ENCODE data around the gene UCN. TPM values are rescaled to one million over a fixed set of nuclear protein-coding genes. Genes with fewer than 3 reads are reported as not detected.
"Not testable (repeated sequence)": the region's sequence is repeated elsewhere in the genome, so short reads cannot be mapped to it uniquely, and the experiment has no call there.

Gene UCN
- total RNA-seq, 4 donors from 2014 or later: 1.8 to 6.1 (median 3.3) TPM

DNA sequence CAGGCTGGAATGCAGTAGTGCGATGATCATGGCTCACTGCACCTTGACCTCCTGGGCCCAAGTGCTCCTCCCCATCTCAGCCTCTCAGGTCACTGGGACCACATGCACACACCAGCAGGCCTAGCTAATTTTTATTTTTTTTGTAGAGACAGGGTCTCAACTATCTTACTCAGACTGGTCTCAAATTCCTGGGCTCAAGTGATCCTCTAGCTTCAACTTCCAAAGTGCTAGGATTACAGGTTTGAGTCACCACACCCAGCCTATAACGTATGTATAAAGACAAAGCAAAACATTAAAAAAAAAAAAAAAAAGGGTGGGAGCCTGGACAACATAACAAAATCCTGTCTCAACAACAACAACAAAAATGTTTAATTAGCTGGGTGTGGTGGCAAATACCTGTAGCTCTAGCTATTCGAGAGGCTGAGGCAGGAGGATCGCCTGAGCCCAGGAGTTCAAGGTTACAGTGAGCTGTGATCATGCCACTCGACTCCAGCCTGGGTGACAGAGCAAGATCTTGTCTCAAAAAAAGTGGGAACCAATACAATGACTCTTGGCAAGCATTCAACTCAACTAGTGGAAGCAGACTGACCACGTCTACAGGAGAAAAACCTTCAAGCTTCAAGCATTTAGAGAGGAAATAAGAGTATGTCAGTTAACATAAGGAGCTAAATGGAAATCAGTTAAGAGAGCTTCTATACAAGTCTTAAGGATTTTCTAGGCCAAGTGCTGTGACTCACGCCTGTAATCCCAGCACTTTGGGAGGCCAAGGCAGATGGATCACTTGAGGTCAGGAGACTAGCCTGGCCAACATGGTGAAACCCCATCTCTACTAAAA lies 45.7 kb upstream of the UCN start:
- H3K4me1 ChIP-seq: peaks cover 27 to 52% (median 40%) of the 10 kb centered on the region in 4 donors
- WGBS: 76% methylated on average over 7 of the region's 7 CpGs
- peaks cover 0 to 12% (median 2%) of the 10 kb centered on the region in 4 donors for H3K36me3 ChIP-seq
- H3K9me3 ChIP-seq: no peaks in the 10 kb centered on the region
- TF ChIP-seq, protein P1, sequence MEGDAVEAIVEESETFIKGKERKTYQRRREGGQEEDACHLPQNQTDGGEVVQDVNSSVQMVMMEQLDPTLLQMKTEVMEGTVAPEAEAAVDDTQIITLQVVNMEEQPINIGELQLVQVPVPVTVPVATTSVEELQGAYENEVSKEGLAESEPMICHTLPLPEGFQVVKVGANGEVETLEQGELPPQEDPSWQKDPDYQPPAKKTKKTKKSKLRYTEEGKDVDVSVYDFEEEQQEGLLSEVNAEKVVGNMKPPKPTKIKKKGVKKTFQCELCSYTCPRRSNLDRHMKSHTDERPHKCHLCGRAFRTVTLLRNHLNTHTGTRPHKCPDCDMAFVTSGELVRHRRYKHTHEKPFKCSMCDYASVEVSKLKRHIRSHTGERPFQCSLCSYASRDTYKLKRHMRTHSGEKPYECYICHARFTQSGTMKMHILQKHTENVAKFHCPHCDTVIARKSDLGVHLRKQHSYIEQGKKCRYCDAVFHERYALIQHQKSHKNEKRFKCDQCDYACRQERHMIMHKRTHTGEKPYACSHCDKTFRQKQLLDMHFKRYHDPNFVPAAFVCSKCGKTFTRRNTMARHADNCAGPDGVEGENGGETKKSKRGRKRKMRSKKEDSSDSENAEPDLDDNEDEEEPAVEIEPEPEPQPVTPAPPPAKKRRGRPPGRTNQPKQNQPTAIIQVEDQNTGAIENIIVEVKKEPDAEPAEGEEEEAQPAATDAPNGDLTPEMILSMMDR (IDR thresholded peaks at IDR 0.05): no peak
- TF ChIP-seq POLR2A (IDR thresholded peaks at IDR 0.05; ENCODE audit: low read depth) (no peak), POLR2AphosphoS5 (IDR thresholded peaks at IDR 0.05) (no peak), EP300 (IDR thresholded peaks at IDR 0.05) (no peak)
- H3K27ac ChIP-seq (replicated peaks in 1 of 4): no peak overlapping the region
- no peaks in the 10 kb centered on the region for H3K27me3 ChIP-seq
- intact Hi-C loops (cut with DNase I): no loop called here
- H3K4me3 ChIP-seq: no peak overlapping the region
- no peak for DNase-seq (ENCODE audit: extremely low spot score)

DNA sequence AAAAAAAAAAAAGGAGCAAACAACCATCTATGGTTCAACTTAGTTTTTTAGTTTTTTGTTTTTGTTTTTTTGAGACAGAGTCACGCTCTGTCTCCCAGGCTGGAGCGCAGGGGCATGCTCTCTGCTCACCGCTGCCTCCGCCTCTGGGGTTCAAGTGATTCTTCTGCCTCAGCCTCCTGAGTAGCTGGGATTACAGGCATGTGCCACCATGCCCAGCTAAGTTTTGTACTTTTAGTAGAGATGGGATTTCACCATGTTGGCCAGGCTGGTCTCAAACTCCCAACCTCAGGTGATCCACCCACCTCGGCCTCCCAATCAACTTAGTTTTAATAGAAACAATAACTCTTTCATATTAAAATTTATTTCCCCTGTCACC lies 45.1 kb upstream of the UCN start:
- H3K4me1 ChIP-seq: peaks cover 26 to 50% (median 38%) of the 10 kb centered on the region in 4 donors
- DNase-seq (ENCODE audit: extremely low spot score); intact Hi-C loops (cut with DNase I): not testable (repeated sequence)

DNA sequence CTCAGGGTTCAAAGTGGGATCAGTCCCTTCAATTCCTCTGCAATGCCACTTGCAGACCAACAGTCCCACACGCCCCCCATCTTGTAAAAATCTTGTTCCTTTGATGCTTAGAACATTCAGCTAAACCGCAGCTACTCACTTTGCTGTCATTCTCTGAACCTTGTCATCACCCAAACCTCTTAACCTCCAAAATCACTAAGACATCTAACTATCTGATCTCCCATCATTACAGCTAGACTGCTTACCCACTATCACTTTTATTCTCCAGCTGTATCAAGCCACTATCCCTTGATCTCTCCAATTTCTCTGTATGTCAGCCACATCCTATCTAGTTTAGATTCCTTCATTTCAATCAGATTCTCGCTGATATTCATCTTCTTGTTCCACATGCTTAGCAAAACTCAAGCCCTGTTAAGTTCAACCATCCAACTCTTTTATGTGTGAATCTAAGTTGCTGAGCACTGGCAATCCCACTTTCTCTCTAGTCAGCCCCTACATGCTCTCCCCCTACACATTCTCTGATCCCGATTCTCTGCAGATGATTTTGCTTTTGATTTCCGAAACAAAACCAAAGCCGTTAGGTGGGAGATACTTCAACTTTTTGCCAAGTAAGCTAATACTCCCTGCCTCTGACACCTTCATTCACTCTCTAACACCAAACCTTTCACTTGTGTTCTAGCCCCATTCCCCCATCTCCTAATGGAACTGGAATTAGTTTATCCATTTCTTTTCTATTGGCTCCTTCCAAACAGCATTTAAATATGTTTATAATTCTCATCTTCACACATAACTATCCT lies 43.8 kb upstream of the UCN start:
- no peaks in the 10 kb centered on the region for H3K9me3 ChIP-seq

More for the DNA sequence above, 45.1 kb upstream of the UCN start:
- WGBS: 94% methylated on average over 5 of the region's 5 CpGs
- not testable (repeated sequence) for H3K27ac ChIP-seq (replicated peaks in 1 of 4); H3K4me3 ChIP-seq; H3K9me3 ChIP-seq; H3K27me3 ChIP-seq
- peaks cover 0 to 14% (median 2%) of the 10 kb centered on the region in 4 donors for H3K36me3 ChIP-seq

DNA sequence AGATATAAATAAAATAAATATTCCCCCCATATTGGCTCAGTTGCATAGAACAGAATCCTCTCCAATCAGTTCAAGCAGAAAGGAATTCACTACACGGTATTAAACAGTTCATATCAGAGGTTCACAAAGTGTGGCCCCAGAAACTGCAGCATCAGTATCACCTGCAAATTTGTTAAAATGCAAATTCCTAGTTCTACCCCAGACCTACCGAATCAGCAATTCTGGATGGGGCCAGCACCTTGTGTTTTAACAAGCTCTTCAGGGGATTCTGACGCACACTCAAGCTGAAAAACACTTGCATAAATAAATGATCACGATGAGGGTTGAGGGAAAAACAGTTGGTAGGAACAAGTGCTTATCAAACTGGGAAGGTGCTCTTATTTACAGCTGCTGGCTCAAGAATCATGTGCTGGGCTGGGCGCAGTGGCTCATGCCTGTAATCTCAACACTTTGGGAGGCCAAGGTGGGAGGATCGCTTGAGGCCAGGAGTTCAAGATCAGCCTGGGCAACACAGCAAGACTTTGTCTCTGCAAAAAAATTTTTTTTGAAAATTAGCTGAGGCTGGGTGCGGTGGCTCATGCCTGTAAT lies 42.0 kb upstream of the UCN start:
- Histone ChIP-seq H3K27ac (replicated peaks in 1 of 4) (no peak overlapping the region), H3K9me3 (no peaks in the 10 kb centered on the region), H3K4me3 (no peak overlapping the region), H3K4me1 (peaks cover 12 to 36% (median 22%) of the 10 kb centered on the region in 4 donors), H3K36me3 (peaks cover 0 to 22% (median 2%) of the 10 kb centered on the region in 4 donors), H3K27me3 (no peaks in the 10 kb centered on the region)
- no peak for DNase-seq (ENCODE audit: extremely low spot score)
- intact Hi-C loops (cut with DNase I): no loop called here
- WGBS: 94% methylated on average over 7 of the region's 7 CpGs
- TF ChIP-seq, protein P1 (IDR thresholded peaks at IDR 0.05): no peak
- TF ChIP-seq EP300 (IDR thresholded peaks at IDR 0.05) (no peak), POLR2A (IDR thresholded peaks at IDR 0.05; ENCODE audit: low read depth) (no peak), POLR2AphosphoS5 (IDR thresholded peaks at IDR 0.05) (no peak)

More for the DNA sequence above, 43.8 kb upstream of the UCN start:
- Histone ChIP-seq H3K27ac (replicated peaks in 1 of 4) (no peak overlapping the region), H3K4me1 (peaks cover 16 to 45% (median 31%) of the 10 kb centered on the region in 4 donors), H3K4me3 (no peak overlapping the region), H3K36me3 (peaks cover 0 to 22% (median 2%) of the 10 kb centered on the region in 4 donors), H3K27me3 (no peaks in the 10 kb centered on the region)
- DNase-seq (ENCODE audit: extremely low spot score): no peak
- 78% methylated on average over 6 of the region's 6 CpGs for WGBS
- intact Hi-C loops (cut with DNase I): no loop called here
- TF ChIP-seq, protein P1 (IDR thresholded peaks at IDR 0.05): no peak
- TF ChIP-seq POLR2AphosphoS5 (IDR thresholded peaks at IDR 0.05) (no peak), EP300 (IDR thresholded peaks at IDR 0.05) (no peak), POLR2A (IDR thresholded peaks at IDR 0.05; ENCODE audit: low read depth) (no peak)

DNA sequence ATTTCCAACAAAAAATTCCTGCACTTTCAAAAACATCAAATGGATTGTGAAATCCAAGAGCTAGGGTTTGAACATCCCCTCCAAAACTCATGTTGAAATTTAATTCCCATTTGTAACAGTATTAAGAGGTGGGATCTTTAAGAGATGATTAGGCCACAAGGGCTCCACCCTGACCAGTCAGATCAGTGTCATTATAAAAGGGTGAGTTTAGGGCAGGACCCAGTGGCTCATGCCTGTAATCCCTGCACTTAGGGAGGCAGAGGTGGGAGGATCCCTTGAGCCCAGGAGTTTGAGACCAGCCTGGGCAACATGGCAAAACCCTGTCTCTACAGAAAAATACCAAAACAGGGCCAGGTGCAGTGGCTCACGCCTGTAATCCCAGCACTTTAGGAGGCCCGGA lies 39.4 kb upstream of the UCN start:
- WGBS: 100% methylated on average over 1 of the region's 2 CpGs
- intact Hi-C loops (cut with DNase I): no loop called here
- no peaks in the 10 kb centered on the region for H3K27me3 ChIP-seq

More for the DNA sequence above, 39.4 kb upstream of the UCN start:
- DNase-seq (ENCODE audit: extremely low spot score): no peak
- H3K9me3 ChIP-seq: no peaks in the 10 kb centered on the region
- H3K27ac ChIP-seq (replicated peaks in 1 of 4): no peak overlapping the region
- TF ChIP-seq POLR2A (IDR thresholded peaks at IDR 0.05; ENCODE audit: low read depth): no peak
- no peak for TF ChIP-seq POLR2AphosphoS5 (IDR thresholded peaks at IDR 0.05)
- no peak for TF ChIP-seq EP300 (IDR thresholded peaks at IDR 0.05)
- TF ChIP-seq, protein P1 (IDR thresholded peaks at IDR 0.05): no peak
- no peak overlapping the region for H3K4me3 ChIP-seq
- H3K4me1 ChIP-seq: peaks cover 0 to 22% (median 11%) of the 10 kb centered on the region in 4 donors
- peaks cover 4 to 30% (median 10%) of the 10 kb centered on the region in 4 donors for H3K36me3 ChIP-seq
